ENCODE measurements around the gene BEND5. TPM values are rescaled to one million over a fixed set of nuclear protein-coding genes. Genes with fewer than 3 reads are reported as not detected.

BEND5 gene
- total and polyA plus RNA-seq, 7 experiments from 2014 or later, result 3.6 to 12.6 (median 8.7) TPM

GRCh38 chr1:48680411-48681035, 96.2 kb downstream of the BEND5 start:
- Mint-ChIP-seq H3K4me1 (peaks cover 0 to 6% (median 0%) of the 10 kb centered on the region in 7 donors), H3K36me3 (no peaks in the 10 kb centered on the region), H3K9me3 (no peaks in the 10 kb centered on the region), H3K27ac (no peak overlapping the region), H3K27me3 (peaks cover 0 to 12% (median under 1%) of the 10 kb centered on the region in 5 donors), H3K4me3 (no peak overlapping the region)
- no peak overlapping the region for H3K27ac ChIP-seq (ENCODE audit: low read depth, low read length)
- no peak for ATAC-seq
- intact Hi-C loops (cut with micrococcal nuclease), result no loop called here
- CTCF ChIA-PET, result interaction anchor here (0.6 kb wide), 1 partner anchor 14 kb away, joined by 3 read pairs; no protein-coding TSS in a partner anchor
- H3K36me3 ChIP-seq (ENCODE audit: control insufficient read depth in 2 of 3, insufficient read depth in 3 of 3, low read length in 3 of 3), result no peaks in the 10 kb centered on the region
- no peak for DNase-seq
- H3K4me1 ChIP-seq (ENCODE audit: control insufficient read depth in 2 of 2, insufficient read depth in 2 of 2, low read length in 2 of 2), result no peaks in the 10 kb centered on the region
- no peaks in the 10 kb centered on the region for H3K27me3 ChIP-seq (ENCODE audit: control insufficient read depth in 2 of 2, insufficient read depth in 2 of 2, low read length in 2 of 2)
- no peaks in the 10 kb centered on the region for H3K9me3 ChIP-seq (ENCODE audit: control insufficient read depth in 2 of 3, low read length in 3 of 3)
- no peak overlapping the region for H3K4me3 ChIP-seq (ENCODE audit: low read length)
- POLR2A ChIA-PET, result no interaction called here

- DNase-seq, result no peak
- CTCF ChIA-PET, result interaction anchor here (0.6 to 1.4 kb wide), 2 partner anchors 15 to 16 kb away, joined by 3 read pairs; no protein-coding TSS in a partner anchor
- Histone ChIP-seq H3K27ac (ENCODE audit: low read depth, low read length) (no peak overlapping the region), H3K4me1 (ENCODE audit: control insufficient read depth in 2 of 2, insufficient read depth in 2 of 2, low read length in 2 of 2) (no peaks in the 10 kb centered on the region), H3K9me3 (ENCODE audit: control insufficient read depth in 2 of 3, low read length in 3 of 3) (no peaks in the 10 kb centered on the region), H3K36me3 (ENCODE audit: control insufficient read depth in 2 of 3, insufficient read depth in 3 of 3, low read length in 3 of 3) (no peaks in the 10 kb centered on the region), H3K27me3 (ENCODE audit: control insufficient read depth in 2 of 2, insufficient read depth in 2 of 2, low read length in 2 of 2) (no peaks in the 10 kb centered on the region), H3K4me3 (ENCODE audit: low read length) (no peak overlapping the region)
- Mint-ChIP-seq H3K27ac (peak overlapping the region in 1 of 9 donors; percentile 59), H3K4me3 (no peak overlapping the region), H3K27me3 (peaks cover 0 to 19% (median 5%) of the 10 kb centered on the region in 5 donors), H3K4me1 (peaks cover 0 to 6% (median 0%) of the 10 kb centered on the region in 7 donors), H3K9me3 (no peaks in the 10 kb centered on the region), H3K36me3 (no peaks in the 10 kb centered on the region)
- intact Hi-C loops (cut with micrococcal nuclease), result loop anchor here in 1 of 2 donors (5.0 kb wide), 1 partner anchor 1667 kb away; no protein-coding TSS in a partner anchor
- no peak for ATAC-seq
- POLR2A ChIA-PET, result no interaction called here
Observed at GRCh38 chr1:48679859-48680258, 96.8 kb downstream of the BEND5 start.

GRCh38 chr1:48678710-48679505, 97.8 kb downstream of the BEND5 start:
- ChIA-PET CTCF (interaction anchor here (1.2 to 2.0 kb wide), 3 partner anchors 17 to 138 kb away, joined by 3 to 6 read pairs (median 4); no protein-coding TSS in a partner anchor), POLR2A (no interaction called here)
- Mint-ChIP-seq H3K27ac (no peak overlapping the region), H3K9me3 (no peaks in the 10 kb centered on the region), H3K36me3 (no peaks in the 10 kb centered on the region), H3K27me3 (peaks cover 3 to 27% (median 8%) of the 10 kb centered on the region in 5 donors), H3K4me1 (peaks cover 0 to 6% (median 0%) of the 10 kb centered on the region in 7 donors), H3K4me3 (no peak overlapping the region)
- no peak overlapping the region for H3K4me3 ChIP-seq (ENCODE audit: low read length)
- no peaks in the 10 kb centered on the region for H3K27me3 ChIP-seq (ENCODE audit: control insufficient read depth in 2 of 2, insufficient read depth in 2 of 2, low read length in 2 of 2)
- H3K27ac ChIP-seq (ENCODE audit: low read depth, low read length), result no peak overlapping the region
- DNase-seq, result no peak
- H3K36me3 ChIP-seq (ENCODE audit: control insufficient read depth in 2 of 3, insufficient read depth in 3 of 3, low read length in 3 of 3), result no peaks in the 10 kb centered on the region
- H3K9me3 ChIP-seq (ENCODE audit: control insufficient read depth in 2 of 3, low read length in 3 of 3), result no peaks in the 10 kb centered on the region
- no peaks in the 10 kb centered on the region for H3K4me1 ChIP-seq (ENCODE audit: control insufficient read depth in 2 of 2, insufficient read depth in 2 of 2, low read length in 2 of 2)
- intact Hi-C loops (cut with micrococcal nuclease), result loop anchor here in 1 of 2 donors (5.0 kb wide), 1 partner anchor 1668 kb away; no protein-coding TSS in a partner anchor
- no peak for ATAC-seq

All from naive thymus-derived CD4-positive, alpha-beta T cell (primary cell).